ENCODE measurements around the gene TFRC. TPM values are rescaled to one million over a fixed set of nuclear protein-coding genes. Genes with fewer than 3 reads are reported as not detected.
A peak's percentile ranks its signal among the peaks of the same experiment; 100 is the strongest.
"Not testable (repeated sequence)": the region's sequence is repeated elsewhere in the genome, so short reads cannot be mapped to it uniquely, and the experiment has no call there.

TFRC gene
- total RNA-seq, 1 donor from 2014 or later = 106 TPM

- H3K4me3 ChIP-seq (ENCODE audit: low read depth, low read length) = no peak overlapping the region
- H3K36me3 ChIP-seq (ENCODE audit: control insufficient read depth, insufficient read depth, low read length) = no peaks in the 10 kb centered on the region
- H3K27me3 ChIP-seq (ENCODE audit: control insufficient read depth, insufficient read depth, low read length) = no peaks in the 10 kb centered on the region
- no peak for FAIRE-seq
- no peak for TF ChIP-seq CTCF (IDR thresholded peaks at IDR 0.05; ENCODE audit: insufficient read depth, low read length, severe bottlenecking)
- no peak for DNase-seq (ENCODE audit: low read depth)
Measured at GRCh38 chr3:196093317-196094111, 11.6 kb upstream of the TFRC start.

GRCh38 chr3:196087906-196088305, 6.0 kb upstream of the TFRC start:
- no peak for FAIRE-seq

GRCh38 chr3:196082619-196082971, 705 bp upstream of the TFRC start:
- H3K36me3 ChIP-seq (ENCODE audit: control insufficient read depth, insufficient read depth, low read length) = no peaks in the 10 kb centered on the region
- no peak for TF ChIP-seq CTCF (IDR thresholded peaks at IDR 0.05; ENCODE audit: insufficient read depth, low read length, severe bottlenecking)
- DNase-seq (ENCODE audit: low read depth) (no peak), FAIRE-seq (no peak)
- no peaks in the 10 kb centered on the region for H3K27me3 ChIP-seq (ENCODE audit: control insufficient read depth, insufficient read depth, low read length)
- H3K4me3 ChIP-seq (ENCODE audit: low read depth, low read length) = no peak overlapping the region

More at GRCh38 chr3:196087906-196088305, 6.0 kb upstream of the TFRC start:
- no peak overlapping the region for H3K4me3 ChIP-seq (ENCODE audit: low read depth, low read length)
- no peak for TF ChIP-seq CTCF (IDR thresholded peaks at IDR 0.05; ENCODE audit: insufficient read depth, low read length, severe bottlenecking)
- no peaks in the 10 kb centered on the region for H3K36me3 ChIP-seq (ENCODE audit: control insufficient read depth, insufficient read depth, low read length)
- no peak for DNase-seq (ENCODE audit: low read depth)
- no peaks in the 10 kb centered on the region for H3K27me3 ChIP-seq (ENCODE audit: control insufficient read depth, insufficient read depth, low read length)

GRCh38 chr3:196081002-196081833, 672 bp downstream of the TFRC start:
- no peaks in the 10 kb centered on the region for H3K27me3 ChIP-seq (ENCODE audit: control insufficient read depth, insufficient read depth, low read length)
- DNase-seq (ENCODE audit: low read depth) = peak; percentile 32
- peak overlapping the region; percentile 79 for H3K4me3 ChIP-seq (ENCODE audit: low read depth, low read length)
- no peak for FAIRE-seq
- no peak for TF ChIP-seq CTCF (IDR thresholded peaks at IDR 0.05; ENCODE audit: insufficient read depth, low read length, severe bottlenecking)
- H3K36me3 ChIP-seq (ENCODE audit: control insufficient read depth, insufficient read depth, low read length) = peaks cover under 1% of the 10 kb centered on the region

GRCh38 chr3:196080101-196080846, 1.6 kb downstream of the TFRC start:
- not testable (repeated sequence) for DNase-seq (ENCODE audit: low read depth); H3K27me3 ChIP-seq (ENCODE audit: control insufficient read depth, insufficient read depth, low read length); FAIRE-seq; H3K36me3 ChIP-seq (ENCODE audit: control insufficient read depth, insufficient read depth, low read length)
- peak overlapping the region; percentile 79 for H3K4me3 ChIP-seq (ENCODE audit: low read depth, low read length)

- Histone ChIP-seq H3K4me3 (ENCODE audit: low read depth, low read length) (no peak overlapping the region), H3K27me3 (ENCODE audit: control insufficient read depth, insufficient read depth, low read length) (no peaks in the 10 kb centered on the region), H3K36me3 (ENCODE audit: control insufficient read depth, insufficient read depth, low read length) (peaks cover 7% of the 10 kb centered on the region)
- TF ChIP-seq CTCF (IDR thresholded peaks at IDR 0.05; ENCODE audit: insufficient read depth, low read length, severe bottlenecking) = no peak
- FAIRE-seq (no peak), DNase-seq (ENCODE audit: low read depth) (no peak)
Measured at GRCh38 chr3:196079682-196080081, 2.2 kb downstream of the TFRC start.
